NCI-H187 (cell line): ENCODE measurements around the gene VTI1A.
A peak's percentile ranks its signal among the peaks of the same experiment; 100 is the strongest.
"Not testable (repeated sequence)": the region's sequence is repeated elsewhere in the genome, so short reads cannot be mapped to it uniquely, and the experiment has no call there.

Experiments
- DNase-seq, 2 experiments: peaks; one replicate each; lab custom pipeline; 2025; lab: John Stamatoyannopoulos, UW

The VTI1A gene

GRCh38 chr10:112446855-112447619 lies at the start of gene VTI1A, which contains the start of gene ZDHHC6:
TSS of gene VTI1A (plus strand) at chr10:112447215. CDS start at chr10:112447374, 159 bp downstream.
TSS of gene ZDHHC6 (minus strand) at chr10:112446914. CDS start at chr10:112445436, 1,478 bp downstream.
- peak; percentile 24 to 47 for DNase-seq

GRCh38 chr10:112397592-112397991 lies 49.4 kb upstream of the VTI1A start:
- DNase-seq, result no peak

GRCh38 chr10:112402917-112403316 lies 44.1 kb upstream of the VTI1A start:
- DNase-seq, result no peak

GRCh38 chr10:112404617-112405016 lies 42.4 kb upstream of the VTI1A start:
- DNase-seq, result no peak

- not testable (repeated sequence) for DNase-seq
Measured at GRCh38 chr10:112406806-112407205, 40.2 kb upstream of the VTI1A start.

GRCh38 chr10:112407696-112408095 lies 39.3 kb upstream of the VTI1A start:
- DNase-seq, result no peak

GRCh38 chr10:112409299-112409698 lies 37.7 kb upstream of the VTI1A start:
- no peak for DNase-seq

- DNase-seq, result no peak
Measured at GRCh38 chr10:112409755-112410154, 37.3 kb upstream of the VTI1A start.

GRCh38 chr10:112412696-112413095 lies 34.3 kb upstream of the VTI1A start:
- DNase-seq, result no peak

GRCh38 chr10:112421731-112422130 lies 25.3 kb upstream of the VTI1A start:
- DNase-seq, result no peak

- no peak for DNase-seq
Measured at GRCh38 chr10:112424651-112425050, 22.4 kb upstream of the VTI1A start.

- no peak for DNase-seq
Measured at GRCh38 chr10:112426111-112426510, 20.9 kb upstream of the VTI1A start.

- no peak for DNase-seq
Measured at GRCh38 chr10:112429147-112429546, 17.9 kb upstream of the VTI1A start.

- DNase-seq, result no peak
Measured at GRCh38 chr10:112429654-112430230, 17.3 kb upstream of the VTI1A start.

GRCh38 chr10:112433136-112433535 lies 13.9 kb upstream of the VTI1A start:
- DNase-seq, result no peak

- no peak for DNase-seq
Measured at GRCh38 chr10:112434988-112435619, 11.9 kb upstream of the VTI1A start.

- DNase-seq, result no peak
Measured at GRCh38 chr10:112438356-112438755, 8.7 kb upstream of the VTI1A start.

- no peak for DNase-seq
Measured at GRCh38 chr10:112441520-112441919, 5.5 kb upstream of the VTI1A start.

- no peak for DNase-seq
Measured at GRCh38 chr10:112442063-112442462, 5.0 kb upstream of the VTI1A start.

- DNase-seq, result no peak
Measured at GRCh38 chr10:112446055-112446854, 760 bp upstream of the VTI1A start.

GRCh38 chr10:112447620-112447928 lies 559 bp downstream of the VTI1A start:
- no peak for DNase-seq

- no peak for DNase-seq
Measured at GRCh38 chr10:112448888-112449287, 1.9 kb downstream of the VTI1A start.
